ENCODE measurements around the gene TUBA4A.

TUBA4A gene

DNA sequence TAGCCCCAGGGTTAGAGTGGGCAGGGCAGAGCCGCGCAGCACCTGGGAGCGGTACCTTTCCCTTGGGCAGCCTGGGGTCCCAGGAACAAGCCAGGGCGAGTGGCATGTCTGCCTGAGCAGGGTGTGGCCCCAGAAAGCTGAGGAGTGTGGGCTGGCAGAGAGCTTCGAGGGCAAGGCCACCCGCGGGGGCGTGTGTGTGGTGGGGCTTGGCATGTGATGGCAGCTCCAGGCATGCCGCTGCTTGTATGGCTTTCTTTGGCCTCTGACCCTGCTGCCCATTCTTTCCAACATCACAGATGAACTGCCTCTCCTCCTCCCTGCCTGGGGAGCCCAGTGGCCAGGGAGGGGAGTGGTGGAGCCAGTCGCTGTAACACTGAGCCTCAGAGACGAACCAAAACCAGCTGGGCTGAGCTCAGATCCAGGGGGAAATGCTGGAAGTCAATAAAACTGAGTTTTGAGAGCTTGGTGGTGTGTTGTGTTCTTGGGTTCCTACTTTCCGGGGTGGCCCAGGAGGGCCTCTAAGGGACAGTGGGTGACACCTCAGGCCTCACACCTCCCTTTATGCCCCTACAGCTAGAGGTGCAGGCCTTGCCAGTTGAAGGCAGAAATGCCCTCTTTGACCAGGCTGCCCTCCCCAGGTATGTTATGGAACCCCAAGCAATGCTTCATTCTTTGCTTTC lies 32.9 kb upstream of the TUBA4A start:
- DNase-seq: no peak

DNA sequence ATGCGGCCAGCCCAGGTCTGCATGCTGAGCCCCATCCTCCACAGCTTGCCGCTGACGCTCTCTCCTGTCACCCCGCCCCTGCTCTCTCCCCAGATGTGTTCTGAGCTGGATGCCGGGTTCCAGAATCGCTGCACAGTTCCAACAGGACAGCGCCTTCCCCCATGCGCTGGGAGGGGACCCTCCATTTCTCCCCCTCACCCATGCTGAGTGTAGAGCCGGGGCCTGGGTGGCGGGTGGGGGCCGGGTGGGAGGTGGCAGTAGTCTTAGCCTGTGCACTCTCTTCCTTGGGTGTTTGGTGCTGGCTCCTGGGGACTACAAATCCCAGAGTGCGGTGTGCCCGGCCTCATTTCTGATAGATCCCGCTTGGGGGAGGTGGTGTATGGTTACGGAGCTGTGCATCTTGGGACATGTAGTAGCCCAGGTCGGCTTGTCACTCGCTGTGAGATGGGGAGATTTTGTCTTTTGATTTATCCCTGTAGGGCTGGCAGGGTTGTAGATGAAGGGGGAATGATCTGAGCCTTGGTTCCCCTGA lies 32.2 kb upstream of the TUBA4A start:
- peak; percentile 79 for DNase-seq

DNA sequence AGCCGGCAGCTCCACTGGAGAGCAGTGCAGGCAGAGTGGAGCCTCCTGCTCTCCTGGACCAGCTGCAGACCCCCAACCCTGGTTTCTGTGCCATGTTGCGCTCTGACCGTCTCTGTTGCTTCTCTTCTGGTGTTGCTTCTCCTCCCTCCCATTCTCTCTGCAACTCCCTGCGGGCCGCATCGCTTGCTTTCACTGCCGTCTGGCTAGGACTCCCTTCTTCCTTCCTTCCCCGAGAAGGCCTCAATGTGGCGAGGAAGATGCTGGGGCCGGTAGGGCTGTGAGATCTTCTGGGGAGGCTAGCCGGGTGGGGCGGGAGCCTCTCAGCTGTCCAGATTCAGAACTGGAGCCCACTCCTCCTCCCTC lies 31.6 kb upstream of the TUBA4A start:
- no peak for DNase-seq

DNA sequence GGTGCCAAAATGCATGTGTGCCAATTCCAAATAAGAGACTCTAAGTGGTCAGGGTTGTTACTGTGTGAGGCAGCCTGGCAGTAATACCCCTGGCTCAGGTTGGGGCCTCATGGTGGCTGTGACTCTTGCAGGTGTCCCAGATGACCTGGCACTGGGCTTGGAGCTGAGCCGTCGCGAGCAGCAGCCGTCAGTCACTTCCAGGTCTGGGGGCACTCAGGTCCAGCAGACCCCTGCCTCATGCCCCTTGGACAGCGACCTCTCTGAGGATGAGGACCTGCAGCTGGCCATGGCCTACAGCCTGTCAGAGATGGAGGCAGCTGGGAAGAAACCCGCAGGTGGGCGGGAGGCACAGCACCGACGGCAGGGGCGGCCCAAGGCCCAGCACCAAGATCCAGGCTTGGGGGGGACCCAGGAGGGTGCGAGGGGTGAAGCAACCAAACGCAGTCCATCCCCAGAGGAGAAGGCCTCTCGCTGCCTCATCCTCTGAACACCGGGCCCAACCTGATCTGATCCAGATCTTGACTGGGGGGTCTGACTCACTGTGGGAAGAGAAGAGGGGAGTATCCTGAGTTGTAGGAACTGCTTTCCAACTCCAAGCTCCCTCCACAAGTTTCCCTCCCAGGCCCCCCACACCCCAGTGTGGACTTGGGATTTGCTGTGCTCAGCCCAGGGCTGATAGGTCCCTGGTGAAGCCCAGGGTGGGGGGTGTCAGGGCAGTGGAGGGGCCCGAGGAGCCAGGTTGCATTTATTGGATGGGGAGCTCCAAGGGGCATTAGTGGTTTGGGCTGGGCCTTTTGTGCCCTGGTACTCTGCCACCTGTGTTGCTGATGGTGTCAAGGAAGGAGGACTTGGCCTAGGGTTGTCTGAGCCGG lies 31.0 kb upstream of the TUBA4A start:
- DNase-seq: no peak

DNA sequence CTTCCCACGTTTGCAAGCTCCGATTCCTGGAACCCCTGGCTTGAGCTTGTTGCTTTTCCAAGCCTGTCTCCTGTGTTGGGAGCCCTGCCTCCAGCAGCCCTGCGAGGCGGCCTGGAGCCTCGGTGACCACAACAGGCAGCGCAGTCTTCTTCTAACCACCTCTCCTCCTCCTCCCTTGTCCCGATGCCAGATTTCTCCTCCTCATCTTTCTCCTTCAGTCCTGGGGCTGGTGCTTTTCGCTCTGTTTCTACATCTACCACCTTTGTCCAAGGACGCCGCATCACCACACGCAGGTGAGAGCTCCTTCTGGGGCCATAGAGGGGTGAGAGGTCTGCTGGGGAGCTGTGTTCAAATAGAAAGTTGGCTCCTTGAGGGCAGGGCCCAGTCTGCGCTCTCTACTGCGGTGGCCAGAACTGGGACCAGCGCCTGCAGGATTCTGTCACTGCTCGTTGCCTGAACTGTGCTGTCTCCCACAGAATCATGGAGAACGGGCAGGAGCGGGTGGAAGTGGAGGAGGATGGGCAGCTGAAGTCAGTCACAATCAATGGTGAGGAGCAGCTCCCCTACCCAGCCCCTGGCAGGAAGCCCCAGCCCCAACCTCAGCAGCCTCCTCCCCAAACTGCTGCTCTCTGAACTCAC lies 29.3 kb upstream of the TUBA4A start:
- no peak for DNase-seq

DNA sequence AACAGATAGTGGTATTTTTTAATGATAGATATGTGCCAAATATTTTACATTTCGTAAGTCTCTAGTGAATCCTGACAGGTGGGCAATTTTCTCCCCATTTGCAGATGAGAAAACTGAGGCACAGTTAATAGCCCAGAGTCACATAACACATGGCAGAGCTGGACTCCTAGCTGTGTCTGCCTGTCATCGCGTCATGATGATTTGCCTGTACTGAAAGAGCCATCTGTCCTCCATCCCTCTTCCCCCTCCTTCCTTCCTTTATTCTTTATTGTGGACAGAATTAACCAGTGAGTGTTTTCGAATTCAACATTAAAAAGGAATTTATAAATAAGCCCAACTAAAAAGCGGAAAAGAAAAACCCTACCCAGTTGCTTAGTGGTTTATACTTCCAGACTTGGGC lies 28.7 kb upstream of the TUBA4A start:
- no peak for DNase-seq

DNA sequence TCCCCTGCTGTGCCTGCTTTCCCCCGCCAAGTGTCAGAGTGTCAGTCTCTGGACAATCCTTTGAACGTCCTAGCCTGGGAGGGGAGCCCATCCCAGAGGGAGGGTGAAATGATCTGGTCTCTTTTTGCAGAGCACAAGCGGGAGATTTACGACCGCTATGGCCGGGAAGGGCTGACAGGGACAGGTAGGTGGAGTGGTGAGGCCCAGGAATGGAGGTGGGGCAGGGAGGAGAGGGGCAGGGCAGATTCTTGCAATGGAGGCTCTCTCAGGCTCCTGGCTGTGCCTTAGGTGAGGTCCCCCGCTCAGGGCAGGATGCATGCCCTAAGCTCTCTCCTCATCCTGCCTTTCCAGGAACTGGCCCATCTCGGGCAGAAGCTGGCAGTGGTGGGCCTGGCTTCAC lies 27.9 kb upstream of the TUBA4A start:
- DNase-seq: no peak

DNA sequence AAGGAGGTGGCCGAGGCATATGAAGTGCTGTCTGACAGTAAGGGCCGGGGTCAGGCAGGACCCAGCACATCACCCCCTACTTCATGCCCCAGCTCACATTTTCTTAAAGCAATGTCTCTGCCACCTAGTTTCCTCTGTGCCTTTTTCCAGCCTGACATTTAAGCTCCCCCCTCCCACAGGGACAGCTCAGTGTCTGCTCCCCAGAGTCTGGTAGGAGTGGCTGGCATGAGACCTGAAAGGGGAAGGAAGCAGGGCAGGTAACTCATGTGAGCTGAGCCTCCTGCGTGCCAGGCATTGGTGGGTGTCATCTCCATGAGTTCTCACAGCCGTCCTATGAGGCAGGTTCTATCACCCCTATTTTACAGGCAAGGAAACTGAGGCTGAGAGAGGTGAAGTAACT lies 26.9 kb upstream of the TUBA4A start:
- DNase-seq: no peak

DNA sequence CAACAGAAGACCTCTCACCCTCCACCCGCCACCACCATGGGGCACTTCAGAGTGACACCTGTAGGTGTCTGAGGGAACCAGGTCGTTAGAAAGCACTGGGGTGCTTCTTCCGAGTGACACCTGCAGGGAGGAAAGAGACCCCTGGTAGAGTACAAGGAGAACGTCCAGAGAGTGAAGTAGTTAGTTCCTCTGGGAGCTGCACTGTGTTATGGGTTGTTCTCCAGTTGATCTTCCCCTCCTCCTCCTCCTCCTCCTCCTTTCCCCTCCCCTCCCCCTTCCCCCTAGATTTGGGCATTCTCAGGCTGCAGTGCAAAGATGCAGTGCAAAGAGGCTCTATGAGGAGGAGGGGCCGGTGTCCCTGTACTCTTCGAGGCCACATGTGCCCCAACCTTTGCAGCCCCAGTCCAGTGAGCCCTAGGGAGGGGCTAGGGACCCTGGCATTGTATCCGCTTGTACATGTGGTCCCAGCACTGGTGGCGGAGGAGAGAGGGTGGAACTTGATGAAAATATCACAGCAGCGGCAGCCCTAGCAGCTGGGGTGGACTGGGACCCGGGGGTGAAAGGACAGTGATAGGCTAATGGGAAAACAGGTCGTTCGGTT lies 26.3 kb upstream of the TUBA4A start:
- no peak for DNase-seq

DNA sequence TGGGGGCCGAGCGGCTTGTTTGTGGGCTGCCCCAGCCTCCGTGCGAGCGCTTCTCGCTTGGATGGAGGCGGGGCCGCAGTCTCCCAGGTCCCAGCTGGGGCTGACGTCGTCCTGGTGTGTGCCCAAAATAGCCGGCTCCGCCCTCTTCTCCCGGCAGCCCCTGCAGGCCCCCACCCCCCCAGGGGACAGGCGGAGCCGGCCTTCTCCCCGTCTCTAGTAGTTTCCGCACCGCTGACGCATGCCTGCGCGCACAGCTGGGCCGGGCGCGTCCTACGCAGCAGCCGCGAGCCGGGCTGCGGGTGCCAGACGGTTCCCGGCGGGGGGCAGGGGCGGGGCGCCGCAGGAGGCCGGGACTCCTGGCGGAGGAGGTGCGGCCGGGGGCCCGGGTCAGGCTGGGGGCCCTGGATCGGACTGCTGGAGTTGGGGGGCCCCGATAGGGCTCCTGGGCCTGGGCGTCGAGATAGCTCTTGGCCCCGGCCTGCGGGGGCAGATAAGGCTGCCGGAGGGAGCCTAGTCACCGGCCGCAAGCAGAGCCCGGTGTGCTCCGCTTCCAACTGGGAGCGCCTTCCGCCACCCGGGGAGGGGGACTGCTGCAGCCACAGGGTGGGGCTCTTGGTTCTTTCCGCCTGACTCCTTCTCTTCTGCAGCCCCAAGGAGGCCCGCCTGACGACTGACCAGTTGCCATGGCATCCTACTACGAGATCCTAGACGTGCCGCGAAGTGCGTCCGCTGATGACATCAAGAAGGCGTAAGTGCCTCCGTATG lies 25.6 kb upstream of the TUBA4A start, which contains the start of gene DNAJB2:
TSS of gene DNAJB2 (plus strand) at position 216 of the 765 bp plus-strand sequence. CDS start at position 684, 468 bp downstream.
- peak; percentile 99 for DNase-seq

DNA sequence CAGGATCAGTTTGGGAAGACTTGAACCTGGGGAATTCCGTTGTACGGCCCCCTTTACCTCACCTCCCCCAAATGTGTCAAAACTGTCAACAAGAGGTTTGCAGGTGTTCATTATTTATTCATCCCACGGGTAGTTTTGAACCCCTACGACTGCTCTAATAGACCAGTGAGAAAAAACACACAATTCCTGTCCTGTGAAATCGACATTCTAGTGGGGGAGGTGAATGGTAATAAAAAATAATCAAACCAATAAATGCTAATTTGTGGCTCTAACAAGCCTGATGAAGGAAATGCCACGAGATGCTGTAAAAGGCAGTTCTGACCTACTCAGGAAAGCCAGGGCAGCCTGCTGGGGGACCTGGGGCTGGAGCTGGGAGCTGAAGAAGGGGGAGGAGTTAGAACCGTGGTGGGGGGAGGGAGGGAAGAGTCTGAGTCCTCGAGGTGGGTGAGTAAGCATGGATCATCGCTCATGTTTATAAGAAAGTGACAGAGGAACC lies 25.0 kb upstream of the TUBA4A start:
- DNase-seq: no peak

DNA sequence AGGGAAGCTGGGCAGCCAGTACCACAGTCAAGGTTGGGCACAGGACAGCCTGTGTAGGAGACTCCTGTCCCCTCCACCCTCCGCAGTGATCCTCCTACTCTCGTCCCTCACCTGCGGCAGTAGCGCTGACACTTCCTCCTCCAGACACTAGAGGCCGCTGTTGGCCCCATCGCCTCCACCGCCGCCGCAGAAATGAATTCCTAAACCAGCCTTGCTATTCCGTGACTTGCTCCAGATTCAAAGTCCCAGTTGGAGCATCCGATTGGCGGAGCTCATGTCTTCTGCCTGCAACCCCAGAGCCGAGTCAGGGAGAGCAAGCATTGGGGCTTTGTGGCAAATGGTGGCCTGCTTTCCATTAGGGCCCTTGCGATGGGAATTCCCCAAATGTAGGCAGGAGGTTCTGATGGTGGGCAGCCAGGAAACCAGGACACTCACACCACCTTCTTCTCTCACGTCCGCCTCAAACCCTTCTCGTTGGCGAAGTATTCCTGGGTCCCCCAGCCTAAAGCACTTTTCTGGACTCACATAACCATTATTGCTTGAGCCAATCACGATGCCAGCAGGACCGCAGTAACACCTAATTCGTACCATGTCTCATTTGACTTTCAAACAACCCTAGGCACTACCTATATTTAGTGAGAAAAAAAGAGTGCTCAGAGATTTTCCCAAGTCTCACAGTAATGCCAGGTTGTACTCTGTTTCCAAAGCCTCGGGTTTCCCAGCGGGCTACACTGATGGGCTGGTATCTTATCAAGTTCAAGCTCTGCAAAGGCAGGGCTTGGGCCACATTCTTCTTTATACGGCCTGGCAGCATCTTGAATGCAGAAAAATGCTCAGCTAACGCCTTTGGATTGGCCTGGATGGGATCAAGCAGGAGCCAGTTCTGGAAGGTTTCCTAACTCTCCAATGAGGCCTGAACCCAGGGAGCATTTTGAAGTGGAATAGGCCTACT lies 24.3 kb upstream of the TUBA4A start:
- DNase-seq: peak; percentile 87

DNA sequence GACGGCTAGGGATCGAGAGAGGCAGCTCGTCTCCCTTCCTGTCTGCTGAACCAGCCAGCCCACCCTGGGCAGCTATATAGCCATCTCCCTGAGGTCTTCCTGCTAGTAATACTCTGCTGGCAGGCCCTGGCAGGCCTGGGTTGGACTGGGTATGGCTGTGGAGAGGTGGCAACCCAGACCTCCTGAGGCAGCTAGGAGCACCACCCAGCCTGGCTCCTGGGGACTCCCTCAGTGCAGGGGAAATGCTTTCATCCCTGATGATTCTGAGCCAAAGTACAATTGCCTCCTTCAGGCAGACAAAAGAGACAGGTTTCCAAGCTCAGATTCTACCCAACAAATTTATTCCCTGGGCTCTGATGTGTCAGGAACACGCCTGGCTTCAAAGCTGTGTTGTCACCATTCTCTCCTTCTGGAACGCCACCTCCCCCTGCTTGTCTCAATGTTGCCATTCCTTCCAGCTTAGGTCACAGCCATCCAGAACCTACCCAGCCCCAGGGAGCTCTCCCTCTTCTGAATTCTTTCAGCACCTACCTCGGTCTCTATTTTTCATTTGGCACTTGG lies 20.7 kb upstream of the TUBA4A start:
- no peak for DNase-seq

DNA sequence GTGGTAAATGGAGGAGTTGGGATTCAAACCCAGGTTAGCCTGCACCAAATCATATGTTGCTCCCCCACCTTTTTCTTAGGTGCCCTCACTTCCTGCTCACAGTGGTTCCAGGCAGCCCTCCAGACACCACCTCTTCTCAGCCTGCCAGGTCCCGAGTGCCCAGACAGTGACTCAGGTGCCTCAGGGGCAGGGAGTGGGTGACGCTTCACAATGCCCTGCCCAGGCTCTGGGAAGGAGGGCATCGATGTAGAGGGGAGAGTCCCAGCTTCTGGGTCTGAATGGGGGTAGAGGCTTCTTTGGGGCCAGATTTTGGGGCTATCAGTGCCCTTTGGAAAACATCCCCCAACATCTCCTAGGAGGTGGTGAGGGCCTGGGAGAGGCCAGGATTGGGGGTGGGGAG lies 20.2 kb upstream of the TUBA4A start:
- no peak for DNase-seq

DNA sequence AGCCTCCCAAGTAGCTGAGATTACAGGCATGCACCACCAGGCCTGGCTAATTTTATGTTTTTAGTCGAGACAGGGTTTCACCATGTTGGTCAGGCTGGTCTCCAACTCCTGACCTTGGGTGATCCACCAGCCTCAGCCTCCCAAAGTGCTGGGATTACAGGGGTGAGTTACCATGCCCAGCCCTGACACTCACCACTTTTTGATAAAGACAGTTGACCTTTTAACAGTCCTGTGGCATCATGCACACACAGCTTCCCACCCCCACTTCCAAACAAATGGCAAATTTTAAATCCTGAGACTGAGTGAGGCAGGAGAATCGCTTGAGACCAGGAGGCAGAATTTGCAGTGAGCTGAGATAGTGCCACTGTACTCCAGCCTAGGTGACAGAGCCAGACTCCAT lies 19.3 kb upstream of the TUBA4A start:
- DNase-seq: no peak

DNA sequence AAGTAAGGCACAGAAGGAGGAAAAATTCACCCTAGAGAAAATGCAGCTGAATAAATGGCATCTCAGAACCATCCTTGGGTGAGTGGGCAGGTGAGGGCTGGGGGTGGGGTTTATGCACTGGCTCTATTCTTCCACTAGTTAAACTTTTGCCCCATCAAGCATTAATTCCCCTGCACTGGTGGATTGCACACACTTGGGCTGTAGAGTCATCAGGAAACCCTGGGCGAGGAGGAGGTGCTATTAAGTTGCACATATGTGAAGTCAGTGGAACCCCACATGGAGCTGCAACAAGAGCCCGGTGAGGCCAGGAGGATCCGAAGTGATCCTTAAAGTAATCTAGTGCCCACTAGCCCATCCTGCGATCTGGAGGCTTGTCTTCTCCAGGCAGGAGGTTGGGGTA lies 18.6 kb upstream of the TUBA4A start:
- no peak for DNase-seq

DNA sequence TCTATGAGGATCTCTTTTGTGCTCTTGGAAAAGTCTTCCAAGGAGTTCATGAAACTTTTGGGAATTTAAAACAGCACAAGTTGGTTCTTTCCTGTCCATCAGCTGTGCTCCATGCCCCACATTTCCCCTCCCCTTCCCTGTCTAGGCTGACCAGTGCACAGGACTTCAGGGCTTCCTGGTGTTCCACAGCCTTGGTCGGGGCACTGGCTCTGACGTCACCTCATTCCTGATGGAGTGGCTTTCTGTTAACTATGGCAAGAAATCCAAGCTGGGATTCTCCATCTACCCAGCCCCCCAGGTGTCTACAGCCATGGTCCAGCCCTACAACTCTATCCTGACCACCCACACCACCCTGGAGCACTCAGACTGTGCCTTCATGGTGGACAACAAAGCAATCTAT lies 17.3 kb upstream of the TUBA4A start:
- DNase-seq: no peak

DNA sequence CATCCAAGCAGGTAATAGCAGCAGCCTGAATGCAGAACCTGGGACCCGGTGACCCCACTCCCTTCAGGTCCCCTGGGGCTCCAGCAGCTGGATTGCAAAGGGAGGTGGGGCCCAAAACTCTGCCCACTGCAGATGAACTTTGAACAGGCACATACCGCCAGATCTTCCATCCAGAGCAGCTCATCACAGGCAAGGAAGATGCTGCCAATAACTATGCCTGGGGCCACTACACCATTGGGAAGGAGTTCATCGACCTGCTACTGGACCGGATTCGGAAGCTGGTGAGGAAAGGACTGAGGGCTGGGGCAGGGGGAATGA lies 16.3 kb upstream of the TUBA4A start:
- DNase-seq: no peak

DNA sequence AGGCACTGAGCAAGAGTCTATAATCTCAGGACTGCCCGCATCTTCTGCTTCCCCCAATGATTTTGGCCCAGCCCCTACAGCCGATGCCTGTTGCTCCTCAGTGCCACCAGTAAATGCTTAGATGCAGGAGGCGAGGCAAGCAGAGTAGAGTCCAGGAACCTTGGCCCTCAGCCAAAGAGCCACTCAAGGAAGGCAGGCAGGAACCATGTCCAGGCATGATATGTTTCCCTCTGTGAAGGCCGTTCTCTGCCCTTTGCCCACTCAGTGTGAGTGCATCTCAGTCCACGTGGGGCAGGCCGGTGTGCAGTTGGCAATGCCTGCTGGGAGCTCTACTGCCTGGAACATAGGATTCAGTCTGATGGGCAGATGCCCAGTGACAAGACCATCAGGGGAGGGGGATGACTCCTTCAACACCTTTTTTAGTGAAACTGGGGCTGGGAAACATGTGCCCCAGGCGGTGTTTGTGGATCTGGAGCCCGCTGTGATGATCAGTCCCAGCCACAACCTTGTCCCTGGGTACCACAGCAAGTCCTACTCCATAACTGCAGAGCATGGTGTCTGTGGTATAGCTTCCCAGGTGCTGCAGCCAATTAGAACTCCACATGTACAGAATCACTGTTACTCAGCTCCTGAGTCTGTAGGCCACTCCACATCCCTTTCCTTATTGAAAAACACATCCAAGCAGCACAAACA lies 15.8 kb upstream of the TUBA4A start:
- no peak for DNase-seq

DNA sequence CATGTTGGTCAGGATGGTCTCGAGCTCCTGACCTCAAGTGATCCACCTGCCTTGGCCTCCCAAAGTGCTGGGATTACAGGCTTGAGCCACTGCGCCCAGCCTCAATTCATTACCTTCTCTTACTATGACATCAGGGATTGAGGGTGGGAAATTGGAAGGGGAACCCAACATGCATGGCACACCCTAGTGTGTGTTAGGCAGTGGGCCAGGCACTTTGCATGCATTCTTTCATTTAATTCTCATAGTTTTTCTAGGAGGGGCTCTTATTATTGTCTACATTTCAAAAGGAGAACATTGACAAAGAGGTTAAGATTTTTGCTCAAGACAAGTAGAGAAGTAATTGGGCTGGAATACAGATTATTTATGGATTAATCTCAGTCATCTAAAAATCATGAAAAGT lies 14.6 kb upstream of the TUBA4A start:
- no peak for DNase-seq
